GM18873 (cell line): ENCODE results near the gene HTR4.

Source experiments
- ATAC-seq: cut with Tn5 transposase; IDR thresholded peaks from one replicate; pipeline ENCODE4 v1.9.1; 2021; ENCODE audit warnings: mild to moderate bottlenecking, moderate library complexity, moderate number of reproducible peaks; ENCODE audit not compliant: unreplicated experiment, low FRiP score

The HTR4 gene

GRCh38 chr5:148665431-148665830, 11.1 kb upstream of the HTR4 start:
- no peak for ATAC-seq

- ATAC-seq, result no peak
Measured at GRCh38 chr5:148663509-148663908, 9.2 kb upstream of the HTR4 start.

GRCh38 chr5:148660346-148660660, 6.0 kb upstream of the HTR4 start:
- ATAC-seq, result no peak

GRCh38 chr5:148659641-148660345, 5.5 kb upstream of the HTR4 start:
- ATAC-seq, result no peak

GRCh38 chr5:148653291-148653835, 964 bp downstream of the HTR4 start:
- no peak for ATAC-seq

- ATAC-seq, result no peak
Measured at GRCh38 chr5:148651528-148651927, 2.8 kb downstream of the HTR4 start.

GRCh38 chr5:148645527-148645926, 8.8 kb downstream of the HTR4 start:
- no peak for ATAC-seq

- no peak for ATAC-seq
Measured at GRCh38 chr5:148641735-148642134, 12.6 kb downstream of the HTR4 start.

GRCh38 chr5:148640471-148640870, 13.9 kb downstream of the HTR4 start:
- ATAC-seq, result no peak

- ATAC-seq, result no peak
Measured at GRCh38 chr5:148639081-148639480, 15.2 kb downstream of the HTR4 start.

- ATAC-seq, result no peak
Measured at GRCh38 chr5:148636353-148636752, 18.0 kb downstream of the HTR4 start.

GRCh38 chr5:148635321-148636083, 18.8 kb downstream of the HTR4 start:
- no peak for ATAC-seq

GRCh38 chr5:148633067-148633377, 21.3 kb downstream of the HTR4 start:
- no peak for ATAC-seq

GRCh38 chr5:148632255-148633066, 21.9 kb downstream of the HTR4 start:
- no peak for ATAC-seq

- no peak for ATAC-seq
Measured at GRCh38 chr5:148626986-148627385, 27.3 kb downstream of the HTR4 start.

GRCh38 chr5:148626081-148626613, 28.2 kb downstream of the HTR4 start:
- no peak for ATAC-seq

GRCh38 chr5:148625250-148625649, 29.1 kb downstream of the HTR4 start:
- ATAC-seq, result no peak

- no peak for ATAC-seq
Measured at GRCh38 chr5:148623741-148624140, 30.6 kb downstream of the HTR4 start.

GRCh38 chr5:148623101-148623500, 31.2 kb downstream of the HTR4 start:
- no peak for ATAC-seq

- ATAC-seq, result no peak
Measured at GRCh38 chr5:148620696-148621095, 33.6 kb downstream of the HTR4 start.

- ATAC-seq, result no peak
Measured at GRCh38 chr5:148620091-148620490, 34.2 kb downstream of the HTR4 start.
